SK-N-SH (cell line): Measurements from ENCODE around the gene NTNG2. TPM values are rescaled to one million over a fixed set of nuclear protein-coding genes. Genes with fewer than 3 reads are reported as not detected.

Experiments
- CTCF ChIA-PET: fragments of 300-600, 350-600 bp; formaldehyde crosslinking; extraction: SDS; loops from one replicate; lab custom pipeline; 2021; lab: Yijun Ruan, JAX
- POLR2A ChIA-PET: fragments of 350-600 bp; sonication (Branson Sonifier 250); formaldehyde crosslinking; extraction: SDS; loops from one replicate; lab custom pipeline; 2020; ENCODE audit warnings: antibody characterized with exemption, inconsistent platforms; lab: Yijun Ruan, JAX
- DNase-seq: peaks from one replicate; pipeline ENCODE4 v3.0.0; 2012
- H2AFZ ChIP-seq: fragments of 200-600 bp; sonication (generic); 2 replicates; pipeline ENCODE4 v1.8.1; 2016; ENCODE audit warnings: antibody characterized with exemption, mild to moderate bottlenecking, low read depth
- H3F3A ChIP-seq: fragments of 200-600 bp; sonication (generic); replicated peaks from 2 replicates; pipeline ENCODE3; 2016; ENCODE audit warnings: antibody characterized with exemption, mild to moderate bottlenecking; ENCODE audit not compliant: insufficient read depth
- H3K27ac ChIP-seq, 2 experiments: fragments of 200-500 bp in 1 of 2; fragments of 200-600 bp in 1 of 2; sonication (Bioruptor generic) in 1 of 2; sonication (generic), shearing (Covaris generic) in 1 of 2; 2 replicates each; pipeline versions ENCODE4 v1.5.1 to v1.6.1; 2014 to 2016; ENCODE audit warnings: low read depth in 2 of 2, inconsistent platforms in 1 of 2, low read length in 1 of 2, mild to moderate bottlenecking in 1 of 2, mixed read lengths in 1 of 2
- H3K27me3 ChIP-seq: fragments of 200-600 bp; sonication (generic), shearing (Covaris generic); 2 replicates; pipeline ENCODE4 v1.6.1; 2016; ENCODE audit warnings: mixed run types; ENCODE audit not compliant: insufficient read depth
- H3K36me3 ChIP-seq, 2 experiments: fragments of 200-500 bp in 1 of 2; fragments of 200-600 bp in 1 of 2; sonication (Bioruptor generic) in 1 of 2; sonication (generic) in 1 of 2; replicated peaks in 1 of 2; 2 replicates each; pipeline versions ENCODE3 to v1.5.1; 2014 to 2016; ENCODE audit warnings: low read length in 1 of 2, mild to moderate bottlenecking in 1 of 2; ENCODE audit not compliant: insufficient read depth in 2 of 2, control insufficient read depth in 1 of 2
- H3K4me1 ChIP-seq, 2 experiments: fragments of 200-500 bp in 1 of 2; fragments of 200-600 bp in 1 of 2; sonication (Bioruptor generic) in 1 of 2; sonication (generic), shearing (Covaris generic) in 1 of 2; 2 replicates each; pipeline versions ENCODE4 v1.5.1 to v1.6.1; 2014 to 2016; ENCODE audit warnings: low read depth in 1 of 2, low read length in 1 of 2, mixed run types in 1 of 2; ENCODE audit not compliant: insufficient read depth in 2 of 2, control insufficient read depth in 1 of 2
- H3K4me2 ChIP-seq: fragments of 200-600 bp; sonication (generic), shearing (Covaris generic); 2 replicates; pipeline ENCODE4 v1.6.1; 2017; ENCODE audit warnings: mixed run types
- H3K4me3 ChIP-seq, 2 experiments: fragments of 200-500 bp in 1 of 2; fragments of 200-600 bp in 1 of 2; sonication (Bioruptor generic) in 1 of 2; sonication (generic), shearing (Covaris generic) in 1 of 2; 2 replicates each; pipeline versions ENCODE4 v1.5.1 to v1.8.1; 2014 to 2016; ENCODE audit warnings: low read depth in 2 of 2, inconsistent platforms in 1 of 2, low read length in 1 of 2, mild to moderate bottlenecking in 1 of 2, mixed read lengths in 1 of 2, moderate library complexity in 1 of 2
- H3K79me2 ChIP-seq: fragments of 200-600 bp; sonication (generic); 2 replicates; pipeline ENCODE4 v1.8.1; 2017; ENCODE audit warnings: mild to moderate bottlenecking; ENCODE audit not compliant: insufficient read depth
- H3K9ac ChIP-seq: fragments of 200-600 bp; sonication (generic); 2 replicates; pipeline ENCODE4 v1.6.1; 2017; ENCODE audit warnings: mixed run types
- H3K9me2 ChIP-seq: fragments of 200-600 bp; sonication (generic); 2 replicates; pipeline ENCODE4 v1.6.1; 2017; ENCODE audit warnings: mixed run types
- H3K9me3 ChIP-seq: fragments of 200-600 bp; sonication (generic); 2 replicates; pipeline ENCODE4 v1.6.1; 2017; ENCODE audit warnings: mixed run types, mild to moderate bottlenecking, moderate library complexity
- H4K20me1 ChIP-seq: fragments of 200-600 bp; sonication (generic); 2 replicates; pipeline ENCODE4 v1.6.1; 2017; ENCODE audit warnings: mild to moderate bottlenecking, mixed run types; ENCODE audit not compliant: insufficient read depth
- FOXJ3 ChIP-seq: sonication (generic); formaldehyde crosslinking; IDR thresholded peaks from 2 replicates; pipeline ENCODE4 v1.5.1; 2020; ENCODE audit warnings: mild to moderate bottlenecking, missing genetic modification reagents
- GATA2 ChIP-seq: sonication (generic); formaldehyde crosslinking; IDR thresholded peaks from 2 replicates; pipeline ENCODE4 v1.5.0; 2020; ENCODE audit warnings: mild to moderate bottlenecking, missing genetic modification reagents
- MEF2A ChIP-seq: IDR thresholded peaks from 2 replicates; pipeline ENCODE4 v1.4.0; 2012; ENCODE audit warnings: low read depth, borderline replicate concordance
- PBX3 ChIP-seq: IDR thresholded peaks from 2 replicates; pipeline ENCODE4; 2012
- RCOR1 ChIP-seq: fragments of 150-350 bp; IDR thresholded peaks from 2 replicates; pipeline ENCODE4 v1.6.1; 2017; ENCODE audit warnings: antibody characterized with exemption, low read length
- REST ChIP-seq: IDR thresholded peaks from 2 replicates; pipeline ENCODE4 v1.6.1; 2012; ENCODE audit warnings: mild to moderate bottlenecking, low read depth, low read length, moderate library complexity
- RFX5 ChIP-seq: IDR thresholded peaks from 2 replicates; pipeline ENCODE4 v1.6.1; 2012; ENCODE audit warnings: mild to moderate bottlenecking, improper control_type of control experiment, low read length
- SIN3A ChIP-seq: IDR thresholded peaks from 2 replicates; pipeline ENCODE4 v1.6.1; 2012; ENCODE audit warnings: low read depth, mild to moderate bottlenecking, low read length, moderate library complexity, borderline replicate concordance
- TCF12 ChIP-seq: IDR thresholded peaks from 2 replicates; pipeline ENCODE4 v1.4.0; 2012
- USF1 ChIP-seq: IDR thresholded peaks from 2 replicates; pipeline ENCODE4 v1.4.0; 2012; ENCODE audit warnings: low read depth, borderline replicate concordance
- WGBS: methylation state at CpG from one replicate; pipeline ENCODE4 v1.1.6; 2017; ENCODE audit warnings: low lambda C conversion rate; 5-methylcytosine and 5-hydroxymethylcytosine counted together
- polyA plus RNA-seq, 3 experiments: library from polyadenylated mRNA; depleted of rRNA; stranded (reverse); fragments of >200 nt; gene quantifications; 2 replicates each; pipeline ENCODE4 v1.2.3, GENCODE V29; 2012

NTNG2 gene
- polyA plus RNA-seq, 1 of the 3 experiments (the other 2 are of a cell fraction) = 6.1 TPM

GRCh38 chr9:132249690-132250089, 87.8 kb downstream of the NTNG2 start:
- Histone ChIP-seq H3K4me3 (no peak overlapping the region), H3K9ac (no peak overlapping the region), H4K20me1 (no peaks in the 10 kb centered on the region), H3F3A (no peaks in the 10 kb centered on the region), H3K27ac (no peak overlapping the region), H3K27me3 (no peaks in the 10 kb centered on the region), H3K36me3 (no peaks in the 10 kb centered on the region), H3K4me1 (no peaks in the 10 kb centered on the region; a peak in 1 of 4 replicates), H2AFZ (no peak overlapping the region), H3K79me2 (no peaks in the 10 kb centered on the region), H3K9me3 (no peaks in the 10 kb centered on the region), H3K4me2 (no peak overlapping the region), H3K9me2 (no peaks in the 10 kb centered on the region)
- no peak for DNase-seq
- WGBS = 83% methylated on average over 4 of the region's 8 CpGs
- CTCF ChIA-PET = interaction anchor here (1.0 to 4.1 kb wide), 6 partner anchors 10 to 494 kb away, joined by 3 to 22 read pairs (median 13); no protein-coding TSS in a partner anchor
- TF ChIP-seq TCF12 = no peak
- POLR2A ChIA-PET = interaction anchor here (1.0 kb wide), 1 partner anchor 13 kb away, joined by 3 read pairs; no protein-coding TSS in a partner anchor

- Histone ChIP-seq H3K9me3 (no peaks in the 10 kb centered on the region), H3K79me2 (no peaks in the 10 kb centered on the region), H3K9me2 (no peaks in the 10 kb centered on the region), H3K27me3 (no peaks in the 10 kb centered on the region), H3F3A (no peaks in the 10 kb centered on the region), H3K27ac (no peak overlapping the region), H3K4me2 (no peak overlapping the region), H3K4me1 (no peaks in the 10 kb centered on the region; a peak in 1 of 4 replicates), H4K20me1 (no peaks in the 10 kb centered on the region), H3K4me3 (no peak overlapping the region), H3K36me3 (no peaks in the 10 kb centered on the region), H2AFZ (no peak overlapping the region), H3K9ac (no peak overlapping the region)
- ChIA-PET POLR2A (interaction anchor here (1.0 kb wide), 1 partner anchor 12 kb away, joined by 3 read pairs; no protein-coding TSS in a partner anchor), CTCF (interaction anchor here (0.7 to 4.1 kb wide), 6 partner anchors 9 to 495 kb away, joined by 3 to 22 read pairs (median 4); no protein-coding TSS in a partner anchor)
- no peak for DNase-seq
- WGBS = 74% methylated on average over 9 of the region's 20 CpGs
- no peak for TF ChIP-seq USF1
- TF ChIP-seq RCOR1 = no peak
- TF ChIP-seq MEF2A = no peak
- no peak for TF ChIP-seq FOXJ3 (CRISPR knock-in tag)
- no peak for TF ChIP-seq SIN3A
- no peak for TF ChIP-seq RFX5
- no peak for TF ChIP-seq REST
- no peak for TF ChIP-seq GATA2 (CRISPR knock-in tag)
- TF ChIP-seq PBX3 = no peak
Measured at GRCh38 chr9:132250324-132251262, 88.7 kb downstream of the NTNG2 start.
